ENCODE results near the gene UNC93A. TPM values are rescaled to one million over a fixed set of nuclear protein-coding genes. Genes with fewer than 3 reads are reported as not detected.

The UNC93A gene
- polyA plus RNA-seq, 1 donor from 2014 or later = not detected

Other genes with a start within 250 kb of the UNC93A start
- 0.68 TPM in 1 of 2 replicates, not detected in the other for gene CCR6, start 168.2 kb upstream of the UNC93A start, polyA plus RNA-seq
- gene GPR31, start 133.3 kb upstream of the UNC93A start, polyA plus RNA-seq = not detected in 2 replicates
- gene TTLL2, start 33.8 kb downstream of the UNC93A start, polyA plus RNA-seq = not detected in 2 replicates

All from neural cell (in vitro differentiated cells).